Smooth muscle cell (in vitro differentiated cells): ENCODE results near the gene CUL2. TPM values are rescaled to one million over a fixed set of nuclear protein-coding genes. Genes with fewer than 3 reads are reported as not detected.
"Not testable (repeated sequence)": the region's sequence is repeated elsewhere in the genome, so short reads cannot be mapped to it uniquely, and the experiment has no call there.

Experiments
- DNase-seq: peaks from one replicate; lab custom pipeline; 2025; ENCODE audit not compliant: unreplicated experiment; lab: John Stamatoyannopoulos, UW
- H2AFZ ChIP-seq: fragments of 200-600 bp; sonication (generic); 2 replicates; pipeline ENCODE4 v1.6.0; 2016; ENCODE audit warnings: antibody characterized with exemption, low read depth, mild to moderate bottlenecking
- H3F3A ChIP-seq: fragments of 200-600 bp; sonication (generic); 2 replicates; pipeline ENCODE4 v1.6.0; 2017; ENCODE audit warnings: antibody characterized with exemption, low read depth
- H3K27ac ChIP-seq: fragments of 200-600 bp; sonication (generic); 2 replicates; pipeline ENCODE4 v1.5.1; 2016; ENCODE audit warnings: low read depth, mild to moderate bottlenecking
- H3K27me3 ChIP-seq: fragments of 200-600 bp; sonication (generic); 2 replicates; pipeline ENCODE4 v1.6.1; 2016; ENCODE audit warnings: low read depth, mild to moderate bottlenecking
- H3K36me3 ChIP-seq: fragments of 200-600 bp; sonication (generic); 2 replicates; pipeline ENCODE4 v1.5.1; 2016; ENCODE audit warnings: low read depth
- H3K4me1 ChIP-seq: fragments of 200-600 bp; sonication (generic); 2 replicates; pipeline ENCODE4 v1.5.1; 2016; ENCODE audit warnings: low read depth
- H3K4me2 ChIP-seq: fragments of 200-600 bp; sonication (generic); 2 replicates; pipeline ENCODE4 v1.6.0; 2016; ENCODE audit warnings: mild to moderate bottlenecking
- H3K4me3 ChIP-seq: fragments of 200-600 bp; sonication (generic); 2 replicates; pipeline ENCODE4 v1.5.1; 2016; ENCODE audit warnings: mild to moderate bottlenecking
- H3K79me2 ChIP-seq: fragments of 200-600 bp; sonication (generic); 2 replicates; pipeline ENCODE4 v1.6.0; 2016; ENCODE audit warnings: low read depth, mild to moderate bottlenecking
- H3K9ac ChIP-seq: fragments of 200-600 bp; sonication (generic); 2 replicates; pipeline ENCODE4 v1.6.0; 2016; ENCODE audit warnings: low read depth
- H3K9me3 ChIP-seq: fragments of 200-600 bp; sonication (generic); replicated peaks from 2 replicates; pipeline ENCODE4 v1.5.1; 2016; ENCODE audit warnings: low read depth
- H4K20me1 ChIP-seq: fragments of 200-600 bp; sonication (generic); 2 replicates; pipeline ENCODE4 v1.6.0; 2016; ENCODE audit warnings: low read depth
- CTCF ChIP-seq: fragments of 200-600 bp; sonication (generic); IDR thresholded peaks from 2 replicates; pipeline ENCODE4 v1.5.1; 2017; ENCODE audit warnings: borderline replicate concordance, mild to moderate bottlenecking, antibody characterized with exemption; ENCODE audit not compliant: insufficient read depth, poor library complexity, severe bottlenecking
- WGBS: methylation state at CpG from one replicate; pipeline ENCODE4 v1.1.7; 2016; ENCODE audit warnings: low lambda C conversion rate; 5-methylcytosine and 5-hydroxymethylcytosine counted together
- polyA plus RNA-seq: library from polyadenylated mRNA; unstranded; fragments of >200 nt; fragmentation: Nextera tagmentation; extraction: Ambion mirVana; gene quantifications from 2 replicates; pipeline ENCODE4 v1.2.1, GENCODE V29; 2016
- total RNA-seq: library from RNA; depleted of rRNA; stranded (reverse); fragments of >200 nt; gene quantifications from 2 replicates; pipeline ENCODE4 v1.2.3, GENCODE V29; 2014

Gene CUL2
- total and polyA plus RNA-seq, 2 experiments from 2014 or later, result 38.7 to 39.6 TPM

- H3K79me2 ChIP-seq, result no peaks in the 10 kb centered on the region
- H3K4me2 ChIP-seq, result no peak overlapping the region
- no peaks in the 10 kb centered on the region for H4K20me1 ChIP-seq
- no peaks in the 10 kb centered on the region for H3F3A ChIP-seq
- TF ChIP-seq CTCF, result no peak
- H3K27ac ChIP-seq, result no peak overlapping the region
- WGBS, result 72% methylated on average over 2 of the region's 2 CpGs
- H3K36me3 ChIP-seq, result no peaks in the 10 kb centered on the region
- no peak overlapping the region for H2AFZ ChIP-seq
- H3K9ac ChIP-seq, result no peak overlapping the region
- H3K4me3 ChIP-seq, result no peak overlapping the region
- H3K9me3 ChIP-seq, result peaks cover 4% of the 10 kb centered on the region
- H3K27me3 ChIP-seq, result no peaks in the 10 kb centered on the region
- H3K4me1 ChIP-seq, result no peaks in the 10 kb centered on the region
- DNase-seq, result no peak
Observed at GRCh38 chr10:34979938-34980337, 110.2 kb downstream of the CUL2 start.

GRCh38 chr10:34978080-34978479 lies 112.1 kb downstream of the CUL2 start:
- DNase-seq, result no peak
- no peak for TF ChIP-seq CTCF
- no peaks in the 10 kb centered on the region for H3K9me3 ChIP-seq
- H3K27ac ChIP-seq, result no peak overlapping the region
- H4K20me1 ChIP-seq, result no peaks in the 10 kb centered on the region
- H3K36me3 ChIP-seq, result no peaks in the 10 kb centered on the region
- H3K4me1 ChIP-seq, result no peaks in the 10 kb centered on the region
- H3K27me3 ChIP-seq, result no peaks in the 10 kb centered on the region
- H3F3A ChIP-seq, result no peaks in the 10 kb centered on the region
- no peak overlapping the region for H3K4me2 ChIP-seq
- H3K79me2 ChIP-seq, result no peaks in the 10 kb centered on the region
- no peak overlapping the region for H3K4me3 ChIP-seq
- no peak overlapping the region for H3K9ac ChIP-seq
- no peak overlapping the region for H2AFZ ChIP-seq
- 72% methylated on average over 7 of the region's 7 CpGs for WGBS

- not testable (repeated sequence) for H3K4me1 ChIP-seq, DNase-seq, H3K9me3 ChIP-seq, H3F3A ChIP-seq, H3K79me2 ChIP-seq, H3K36me3 ChIP-seq, H3K27ac ChIP-seq, H2AFZ ChIP-seq, H3K9ac ChIP-seq, H3K4me3 ChIP-seq, H4K20me1 ChIP-seq, H3K27me3 ChIP-seq, H3K4me2 ChIP-seq
- 98% methylated on average over 23 of the region's 29 CpGs for WGBS
Observed at GRCh38 chr10:34976380-34976910, 113.7 kb downstream of the CUL2 start.

GRCh38 chr10:34974364-34975065 lies 115.6 kb downstream of the CUL2 start:
- H2AFZ ChIP-seq, DNase-seq, H3K4me3 ChIP-seq, H4K20me1 ChIP-seq, H3K4me2 ChIP-seq, H3K36me3 ChIP-seq, H3K4me1 ChIP-seq, H3K9ac ChIP-seq, H3F3A ChIP-seq, H3K9me3 ChIP-seq, H3K79me2 ChIP-seq, H3K27me3 ChIP-seq: not testable (repeated sequence)
- TF ChIP-seq CTCF, result peak; percentile 15
- WGBS, result 90% methylated on average over 8 of the region's 8 CpGs
- peak overlapping the region; percentile 81 for H3K27ac ChIP-seq

- Histone ChIP-seq H3K4me2 (peak overlapping the region; percentile 39), H3K27ac (peak overlapping the region; percentile 81)
- H3K36me3 ChIP-seq, H2AFZ ChIP-seq, DNase-seq, H3K4me3 ChIP-seq, H3K9me3 ChIP-seq, H3K27me3 ChIP-seq, H3K4me1 ChIP-seq, H3K79me2 ChIP-seq, H3F3A ChIP-seq, H3K9ac ChIP-seq, H4K20me1 ChIP-seq: not testable (repeated sequence)
- 68% methylated on average over 3 of the region's 3 CpGs for WGBS
Observed at GRCh38 chr10:34973757-34974156, 116.4 kb downstream of the CUL2 start.

GRCh38 chr10:34973121-34973520 lies 117.0 kb downstream of the CUL2 start:
- H3F3A ChIP-seq, H4K20me1 ChIP-seq, H3K4me1 ChIP-seq, DNase-seq, H3K4me3 ChIP-seq, H3K9me3 ChIP-seq, H3K36me3 ChIP-seq, H3K27me3 ChIP-seq, H2AFZ ChIP-seq, H3K79me2 ChIP-seq: not testable (repeated sequence)
- Histone ChIP-seq H3K27ac (peak overlapping the region; percentile 81), H3K9ac (peak overlapping the region; percentile 32), H3K4me2 (peak overlapping the region; percentile 39)
- WGBS, result 76% methylated on average over 9 of the region's 9 CpGs
